GM18507 (cell line): ENCODE data around the gene MS4A3.
"Not testable (repeated sequence)": the region's sequence is repeated elsewhere in the genome, so short reads cannot be mapped to it uniquely, and the experiment has no call there.

Source experiments
- DNase-seq: peaks from one replicate; pipeline ENCODE4 v3.0.0; 2011; ENCODE audit warnings: low read depth; ENCODE audit not compliant: insufficient read length; ENCODE audit errors: extremely low spot score
- FAIRE-seq: peaks from 2 replicates; lab custom pipeline; 2011; peaks lifted over from hg19 to GRCh38; lab: Jason Lieb, UNC

MS4A3 gene, protein sequence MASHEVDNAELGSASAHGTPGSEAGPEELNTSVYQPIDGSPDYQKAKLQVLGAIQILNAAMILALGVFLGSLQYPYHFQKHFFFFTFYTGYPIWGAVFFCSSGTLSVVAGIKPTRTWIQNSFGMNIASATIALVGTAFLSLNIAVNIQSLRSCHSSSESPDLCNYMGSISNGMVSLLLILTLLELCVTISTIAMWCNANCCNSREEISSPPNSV

GRCh38 chr11:60056349-60056969 lies at the start of gene MS4A3:
TSS of gene MS4A3 (plus strand) at chr11:60056665. CDS start at chr11:60061161, 4,496 bp downstream.
- FAIRE-seq = no peak
- no peak for DNase-seq

- FAIRE-seq (no peak), DNase-seq (no peak)
Observed at GRCh38 chr11:60016881-60017280, 39.6 kb upstream of the MS4A3 start, which contains the start of gene OOSP4B. TSS of gene OOSP4B (plus strand) at chr11:60017181.

DNA sequence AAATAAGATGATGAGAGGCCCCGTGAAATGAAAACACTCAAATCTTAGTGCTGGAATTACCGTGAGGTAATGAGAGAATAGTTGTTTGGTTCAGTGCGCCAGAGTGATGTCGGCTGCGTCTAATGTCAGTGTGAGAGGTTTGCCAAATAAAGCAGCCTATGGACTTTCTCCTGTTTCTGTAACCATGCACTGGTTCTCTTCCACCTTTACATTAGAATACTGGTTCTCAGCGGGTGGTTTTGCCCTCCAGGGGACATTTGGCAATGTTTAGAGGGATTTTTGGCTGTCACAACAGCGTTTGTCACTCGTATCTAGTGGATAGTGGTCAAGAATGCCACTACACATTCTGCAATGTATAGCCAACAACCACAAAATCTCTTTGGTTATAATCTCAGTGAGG lies 38.4 kb upstream of the MS4A3 start:
- no peak for DNase-seq
- FAIRE-seq = no peak

DNA sequence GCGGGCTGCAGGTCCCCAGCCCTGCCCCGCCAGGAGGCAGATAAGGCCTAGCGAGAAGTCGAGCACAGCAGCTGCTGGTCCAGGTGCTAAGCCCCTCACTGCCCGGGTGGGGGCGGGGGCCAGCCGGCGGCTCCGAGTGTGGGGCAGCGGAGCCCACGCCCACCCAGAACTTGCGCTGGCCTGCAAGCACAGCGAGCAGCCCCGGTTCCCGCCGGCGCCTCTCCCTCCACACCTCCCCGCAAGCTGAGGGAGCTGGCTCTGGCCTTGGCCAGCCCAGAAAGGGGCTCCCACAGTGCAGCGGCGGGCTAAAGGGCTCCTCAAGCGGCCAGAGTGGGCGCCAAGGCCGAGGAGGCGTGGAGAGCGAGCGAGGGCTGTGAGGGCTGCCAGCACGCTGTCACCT lies 36.1 kb upstream of the MS4A3 start:
- not testable (repeated sequence) for FAIRE-seq, DNase-seq

DNA sequence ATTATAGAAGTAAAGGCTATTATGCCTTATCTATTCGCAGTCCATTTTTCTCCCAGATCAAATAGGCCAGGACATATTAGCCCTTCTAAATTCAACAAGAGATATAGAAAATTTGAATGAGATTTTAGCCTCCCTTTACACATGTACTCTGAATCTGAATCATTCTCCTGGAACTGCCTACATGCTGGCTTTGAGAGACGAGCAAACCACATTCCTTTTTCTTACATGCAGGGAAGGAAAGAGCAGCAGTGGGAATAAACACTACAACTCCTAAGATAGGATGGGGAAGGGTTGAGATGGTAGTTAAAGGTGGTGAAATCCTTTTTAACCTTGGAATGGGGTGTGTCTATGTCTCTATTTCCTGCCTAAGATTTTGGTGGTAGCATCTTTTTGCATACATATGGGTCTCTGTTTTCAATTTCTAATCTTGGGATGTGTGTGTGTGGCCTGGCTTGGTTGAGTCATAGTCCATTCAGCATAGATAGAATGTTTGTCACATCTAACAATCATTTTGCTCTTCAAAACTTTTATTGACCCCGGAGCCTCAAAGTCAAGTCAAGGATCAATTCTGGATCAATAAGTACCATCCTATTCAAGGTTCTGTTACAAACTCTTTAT lies 27.3 kb upstream of the MS4A3 start:
- FAIRE-seq = no peak
- no peak for DNase-seq

DNA sequence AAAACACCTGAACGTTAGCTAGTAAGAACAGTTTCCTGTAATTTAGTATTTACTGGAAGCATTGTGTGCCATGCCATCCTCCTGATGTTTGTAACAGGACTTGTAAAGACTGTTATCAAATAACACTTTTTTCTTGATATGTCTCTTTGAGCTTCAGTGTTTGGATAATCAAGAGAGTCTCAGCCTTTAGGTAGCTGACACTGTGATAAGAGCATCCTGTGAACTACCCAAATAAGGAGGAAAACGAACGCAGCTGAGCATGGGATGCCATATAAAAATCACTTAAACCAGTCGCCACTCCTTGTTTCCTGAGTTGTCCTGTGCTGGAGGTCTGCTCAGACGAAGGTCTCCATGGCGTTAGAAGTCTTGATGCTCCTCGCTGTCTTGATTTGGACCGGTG lies 16.4 kb upstream of the MS4A3 start, which contains the start of gene OOSP2:
OOSP2 (plus strand) TSS at position 301 of the 400 bp plus-strand sequence; CDS start at position 352, 51 bp downstream.
- no peak for FAIRE-seq
- DNase-seq = no peak

- not testable (repeated sequence) for FAIRE-seq, DNase-seq
Observed at GRCh38 chr11:60050422-60050821, 6.0 kb upstream of the MS4A3 start.

DNA sequence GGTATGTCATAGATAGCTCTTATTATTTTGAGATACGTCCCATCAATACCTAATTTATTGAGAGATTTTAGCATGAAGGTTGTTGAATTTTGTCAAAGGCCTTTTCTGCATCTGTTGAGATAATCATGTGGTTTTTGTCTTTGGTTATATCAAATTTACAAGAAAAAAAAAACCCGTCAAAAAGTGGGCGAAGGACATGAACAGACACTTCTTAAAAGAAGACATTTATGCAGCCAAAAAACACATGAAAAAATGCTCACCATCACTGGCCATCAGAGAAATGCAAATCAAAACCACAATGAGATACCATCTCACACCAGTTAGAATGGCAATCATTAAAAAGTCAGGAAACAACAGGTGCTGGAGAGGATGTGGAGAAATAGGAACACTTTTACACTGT lies 5.6 kb upstream of the MS4A3 start:
- not testable (repeated sequence) for DNase-seq, FAIRE-seq

DNA sequence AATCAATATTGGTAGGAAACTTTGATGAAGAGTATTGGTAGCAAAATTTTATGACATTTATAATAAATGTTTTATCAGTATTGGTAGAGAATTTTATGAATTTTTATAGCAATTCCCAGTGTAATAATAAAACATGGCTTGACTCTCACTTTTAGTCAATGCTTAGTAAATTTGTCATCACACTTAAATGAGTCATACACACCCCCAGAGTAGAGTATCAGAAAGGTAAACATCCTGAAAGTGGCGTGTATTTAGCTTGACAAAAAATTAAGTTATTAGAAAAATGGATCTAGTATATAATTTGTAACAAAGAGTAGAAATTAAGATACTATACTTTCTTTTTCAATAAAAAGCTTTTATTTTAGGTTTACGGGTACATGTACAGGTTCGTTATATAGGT lies 2.6 kb downstream of the MS4A3 start:
- DNase-seq = no peak

DNA sequence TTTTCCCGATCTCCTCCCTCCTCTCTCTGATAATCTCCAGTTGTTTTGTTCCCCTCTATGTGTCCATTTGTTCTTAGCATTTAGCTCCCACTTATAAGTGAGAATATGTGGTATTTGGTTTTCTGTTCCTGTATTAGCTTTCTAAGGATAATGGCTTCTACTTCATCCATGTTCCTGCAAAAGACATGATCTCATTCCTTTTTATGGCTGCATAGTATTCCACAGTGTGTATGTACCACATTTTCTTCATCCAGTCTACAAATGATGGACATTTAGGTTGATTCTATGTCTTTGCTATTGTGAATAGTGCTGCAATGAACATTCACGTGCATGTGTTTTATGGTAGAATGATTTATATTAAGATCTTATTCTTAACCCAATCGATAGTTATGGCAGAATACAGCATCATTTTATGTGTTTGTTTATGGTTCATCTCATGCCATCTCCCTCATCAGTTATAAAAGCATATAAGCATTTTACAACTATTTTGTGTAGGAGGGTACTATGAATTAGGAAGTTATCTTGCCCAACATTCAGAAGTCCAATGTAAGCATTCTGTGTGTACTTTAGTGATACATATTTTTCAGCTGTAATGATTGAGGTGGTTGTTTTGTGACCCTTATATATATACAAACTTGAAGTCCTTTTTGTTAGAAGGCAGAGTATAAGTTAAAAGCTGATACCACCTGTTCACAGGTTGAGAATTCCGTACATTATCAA lies 3.2 kb downstream of the MS4A3 start:
- FAIRE-seq = no peak
- DNase-seq = no peak

More for the DNA sequence above, 2.6 kb downstream of the MS4A3 start:
- FAIRE-seq = no peak

GRCh38 chr11:60064111-60064510 lies 7.6 kb downstream of the MS4A3 start:
- DNase-seq = no peak
- no peak for FAIRE-seq

GRCh38 chr11:60065801-60066200 lies 9.3 kb downstream of the MS4A3 start:
- DNase-seq (no peak), FAIRE-seq (no peak)

DNA sequence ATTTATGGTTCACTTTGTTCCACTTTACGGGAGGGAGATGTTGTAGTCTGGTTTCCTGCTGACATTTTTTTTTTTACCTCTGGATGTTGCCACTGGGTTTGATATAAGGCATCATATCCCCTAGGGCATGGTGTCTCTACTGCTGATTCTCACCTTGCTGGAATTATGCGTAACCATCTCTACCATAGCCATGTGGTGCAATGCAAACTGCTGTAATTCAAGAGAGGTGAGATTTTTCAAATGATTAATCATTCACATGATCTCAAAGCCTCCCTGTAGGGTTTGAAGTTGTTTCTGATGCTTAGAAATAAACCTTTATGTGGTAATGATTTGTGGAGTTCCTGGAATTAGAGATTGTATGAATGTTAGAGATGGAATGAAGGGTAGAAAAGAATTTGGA lies 13.0 kb downstream of the MS4A3 start:
- FAIRE-seq (no peak), DNase-seq (no peak)

DNA sequence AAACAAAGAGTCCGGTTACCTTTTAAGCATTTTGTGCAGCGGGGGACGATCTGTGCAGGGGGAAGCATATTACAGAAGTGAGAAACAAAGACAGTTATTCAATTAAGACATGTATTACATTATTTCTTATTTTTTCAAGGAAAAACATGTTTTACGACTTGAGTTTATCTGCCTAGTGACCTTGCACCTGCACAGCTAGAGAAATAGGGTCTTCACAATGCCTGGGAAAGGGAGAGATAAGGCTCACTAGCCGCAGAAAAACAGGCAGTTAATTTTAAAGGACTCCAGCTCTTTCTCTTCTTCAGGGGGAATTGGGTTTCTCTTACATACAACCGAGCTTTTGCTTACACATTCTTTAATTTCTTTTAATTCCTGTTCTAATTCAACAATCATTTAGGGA lies 15.2 kb downstream of the MS4A3 start:
- DNase-seq, FAIRE-seq: not testable (repeated sequence)

DNA sequence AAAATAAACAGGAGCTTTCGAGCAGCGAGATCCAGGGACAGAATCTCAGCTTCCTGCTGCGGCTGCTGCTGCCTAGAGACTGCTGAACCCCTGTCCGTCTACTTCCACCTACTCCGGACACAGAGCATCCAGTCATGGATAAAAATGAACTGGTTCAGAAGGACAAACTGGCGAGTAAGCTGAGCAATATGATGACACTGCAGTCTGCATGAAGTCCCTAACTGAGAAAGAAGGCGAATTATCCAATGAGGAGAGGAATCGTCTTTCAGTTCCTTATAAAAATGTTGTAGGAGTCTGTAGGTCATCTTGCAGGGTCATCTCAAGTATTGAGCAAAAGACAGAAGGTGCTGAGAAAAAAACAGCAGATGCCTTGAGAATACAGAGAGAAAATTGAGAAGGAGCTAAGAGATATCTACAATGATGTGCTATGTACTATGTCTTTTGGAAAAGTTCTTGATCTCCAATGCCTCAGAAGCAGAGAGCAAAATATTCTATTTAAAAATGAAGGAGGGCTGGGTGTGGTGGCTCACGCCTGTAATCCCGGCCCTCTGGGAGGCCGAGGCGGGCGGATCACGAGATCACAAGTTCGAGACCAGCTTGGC lies 20.9 kb downstream of the MS4A3 start:
- FAIRE-seq (no peak), DNase-seq (no peak)

DNA sequence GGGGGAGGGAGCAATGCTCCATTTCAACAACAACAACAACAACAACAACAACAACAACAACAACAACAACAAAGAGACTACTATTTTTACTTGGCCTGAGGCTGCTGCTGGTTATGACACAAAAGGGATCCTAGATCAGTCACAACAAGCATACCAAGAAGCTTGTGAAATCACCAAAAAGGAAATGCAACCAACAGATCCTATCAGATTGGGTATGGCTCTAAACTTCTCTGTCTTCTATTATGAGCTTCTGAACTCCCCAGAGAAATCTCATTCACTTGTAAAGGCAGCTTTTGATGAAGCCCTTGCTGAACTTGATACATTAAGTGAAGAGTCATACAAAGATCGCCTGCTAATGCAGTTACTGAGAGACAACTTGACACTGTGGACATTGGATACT lies 21.5 kb downstream of the MS4A3 start:
- FAIRE-seq = no peak

GRCh38 chr11:60078745-60079144 lies 22.3 kb downstream of the MS4A3 start:
- FAIRE-seq = no peak
- no peak for DNase-seq

More for the DNA sequence above, 21.5 kb downstream of the MS4A3 start:
- no peak for DNase-seq

- FAIRE-seq = no peak
Observed at GRCh38 chr11:60080535-60080934, 24.1 kb downstream of the MS4A3 start.

GRCh38 chr11:60084631-60085273 lies 28.3 kb downstream of the MS4A3 start:
- DNase-seq = no peak
- no peak for FAIRE-seq

More at GRCh38 chr11:60080535-60080934, 24.1 kb downstream of the MS4A3 start:
- DNase-seq = no peak
